GM12892 (cell line): ENCODE data around the gene ADCY4.

ENCODE experiments used
- POLR2A ChIP-seq: IDR thresholded peaks from 2 replicates; pipeline ENCODE4 v1.6.1; 2011; ENCODE audit warnings: low read depth, low read length, control low read depth
- TAF1 ChIP-seq: IDR thresholded peaks from 2 replicates; pipeline ENCODE4 v1.6.1; 2011; ENCODE audit warnings: low read depth, mild to moderate bottlenecking, control low read depth, low read length, borderline replicate concordance

GRCh38 chr14:24338843-24339242 is 4.0 kb upstream of the ADCY4 start:
- TF ChIP-seq POLR2A (no peak), TAF1 (no peak)
